ENCODE measurements around the gene CPN2. TPM values are rescaled to one million over a fixed set of nuclear protein-coding genes. Genes with fewer than 3 reads are reported as not detected.

Gene CPN2
- total RNA-seq, 1 donor from 2014 or later = not detected

- no peaks in the 10 kb centered on the region for H3K36me3 ChIP-seq (ENCODE audit: control insufficient read depth, insufficient read depth, low read length)
- no peaks in the 10 kb centered on the region for H3K27me3 ChIP-seq (ENCODE audit: control insufficient read depth, insufficient read depth, low read length)
- FAIRE-seq = no peak
- peak; percentile 93 for DNase-seq (ENCODE audit: low read depth)
- H3K4me3 ChIP-seq (ENCODE audit: low read depth, low read length) = peak overlapping the region; percentile 31
- no peak for TF ChIP-seq CTCF (IDR thresholded peaks at IDR 0.05; ENCODE audit: insufficient read depth, low read length, severe bottlenecking)
Measured at GRCh38 chr3:194296454-194297263, 54.5 kb downstream of the CPN2 start.

GRCh38 chr3:194294895-194295214, 56.3 kb downstream of the CPN2 start:
- Histone ChIP-seq H3K36me3 (ENCODE audit: control insufficient read depth, insufficient read depth, low read length) (no peaks in the 10 kb centered on the region), H3K27me3 (ENCODE audit: control insufficient read depth, insufficient read depth, low read length) (no peaks in the 10 kb centered on the region), H3K4me3 (ENCODE audit: low read depth, low read length) (no peak overlapping the region)
- no peak for TF ChIP-seq CTCF (IDR thresholded peaks at IDR 0.05; ENCODE audit: insufficient read depth, low read length, severe bottlenecking)
- DNase-seq (ENCODE audit: low read depth) = no peak
- FAIRE-seq = no peak

GRCh38 chr3:194294199-194294894, 56.8 kb downstream of the CPN2 start:
- DNase-seq (ENCODE audit: low read depth) = no peak
- H3K36me3 ChIP-seq (ENCODE audit: control insufficient read depth, insufficient read depth, low read length) = no peaks in the 10 kb centered on the region
- FAIRE-seq = peak; percentile 68
- no peak for TF ChIP-seq CTCF (IDR thresholded peaks at IDR 0.05; ENCODE audit: insufficient read depth, low read length, severe bottlenecking)
- no peak overlapping the region for H3K4me3 ChIP-seq (ENCODE audit: low read depth, low read length)
- no peaks in the 10 kb centered on the region for H3K27me3 ChIP-seq (ENCODE audit: control insufficient read depth, insufficient read depth, low read length)

GRCh38 chr3:194293546-194294198, 57.5 kb downstream of the CPN2 start:
- Histone ChIP-seq H3K27me3 (ENCODE audit: control insufficient read depth, insufficient read depth, low read length) (no peaks in the 10 kb centered on the region), H3K4me3 (ENCODE audit: low read depth, low read length) (no peak overlapping the region), H3K36me3 (ENCODE audit: control insufficient read depth, insufficient read depth, low read length) (no peaks in the 10 kb centered on the region)
- FAIRE-seq (no peak), DNase-seq (ENCODE audit: low read depth) (no peak)
- TF ChIP-seq CTCF (IDR thresholded peaks at IDR 0.05; ENCODE audit: insufficient read depth, low read length, severe bottlenecking) = no peak

GRCh38 chr3:194292331-194292730, 58.8 kb downstream of the CPN2 start:
- DNase-seq (ENCODE audit: low read depth) = no peak
- peak; percentile 55 for FAIRE-seq
- Histone ChIP-seq H3K4me3 (ENCODE audit: low read depth, low read length) (no peak overlapping the region), H3K27me3 (ENCODE audit: control insufficient read depth, insufficient read depth, low read length) (no peaks in the 10 kb centered on the region), H3K36me3 (ENCODE audit: control insufficient read depth, insufficient read depth, low read length) (no peaks in the 10 kb centered on the region)
- no peak for TF ChIP-seq CTCF (IDR thresholded peaks at IDR 0.05; ENCODE audit: insufficient read depth, low read length, severe bottlenecking)

Other genes starting within 250 kb of the CPN2 start
- gene HES1, start 215.2 kb downstream of the CPN2 start, total RNA-seq = 46.6 and 87.8 TPM in 2 replicates
- not detected in 2 replicates for gene LRRC15, start 18.4 kb upstream of the CPN2 start, total RNA-seq
- under 0.01 TPM in 2 replicates for gene GP5, start 47.9 kb upstream of the CPN2 start, total RNA-seq
- 153 and 171 TPM in 2 replicates for gene ATP13A3, start 135.7 kb upstream of the CPN2 start, total RNA-seq